PC-9 (cell line): ENCODE data around the gene FRMD4B.

Experiments
- CTCF ChIP-seq: fragments of 200-600 bp; sonication (generic); conservative IDR thresholded peaks from 2 replicates; pipeline ENCODE4 v1.6.1; 2017; ENCODE audit warnings: mixed run types, antibody characterized with exemption, mild to moderate bottlenecking, moderate library complexity
- EZH2 ChIP-seq: fragments of 200-600 bp; sonication (generic); IDR thresholded peaks from 2 replicates; pipeline ENCODE4 v1.8.0; 2017; ENCODE audit warnings: antibody characterized with exemption, low read depth

DNA sequence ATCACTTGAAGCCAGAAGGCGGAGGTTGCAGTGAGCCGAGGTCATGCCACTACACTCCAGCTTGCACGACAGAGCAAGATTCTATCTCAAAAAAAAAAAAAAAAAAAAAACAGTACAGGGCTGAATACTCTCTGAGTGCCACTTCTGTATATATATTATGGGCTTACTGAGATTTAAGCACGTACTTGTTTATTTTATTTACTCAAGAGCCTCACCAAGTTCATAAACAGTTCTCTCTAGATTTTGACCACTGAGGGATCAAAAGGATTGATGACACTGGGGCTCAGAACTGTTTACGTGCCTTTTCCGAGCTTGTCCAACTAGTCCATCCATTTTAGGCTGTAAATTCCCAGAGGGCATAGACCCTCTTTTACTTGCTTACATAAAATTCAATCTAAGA is 81.5 kb downstream of the FRMD4B start:
- TF ChIP-seq CTCF: no peak
- no peak for TF ChIP-seq EZH2
